ENCODE results near the gene ZNF526. TPM values are rescaled to one million over a fixed set of nuclear protein-coding genes. Genes with fewer than 3 reads are reported as not detected.

ZNF526 gene
- total and polyA plus RNA-seq, 9 of the 15 experiments (the other 6 are each of a cell fraction or from before 2014, with no cell fraction given) = 1.3 to 17.9 (median 6.2) TPM

GRCh38 chr19:42229855-42230351 lies 9.8 kb downstream of the ZNF526 start (continued):
- TF ChIP-seq ARID4B (CRISPR knock-in tag; IDR thresholded peaks at IDR 0.05) (no peak), NR2C2 (CRISPR knock-in tag; IDR thresholded peaks at IDR 0.05) (no peak), NR2C2 (tag; IDR thresholded peaks at IDR 0.05) (peak; percentile 81), SMAD4 (CRISPR knock-in tag; conservative IDR thresholded peaks at IDR 0.05) (0 out of 2 replicates have a peak, but pooled peaks have one; percentile 36), ARID1B (IDR thresholded peaks at IDR 0.05) (peak; percentile 57), TFAM (CRISPR knock-in tag; conservative IDR thresholded peaks at IDR 0.05) (no peak), KHSRP (IDR thresholded peaks at IDR 0.05) (no peak), ZFP36 (IDR thresholded peaks at IDR 0.05; ENCODE audit: low read depth, low read length, partially characterized antibody) (no peak), ZNF778 (CRISPR knock-in tag; IDR thresholded peaks at IDR 0.05) (no peak), TSHZ1 (CRISPR knock-in tag; IDR thresholded peaks at IDR 0.05) (no peak), ZNF764 (CRISPR knock-in tag; IDR thresholded peaks at IDR 0.05; ENCODE audit: low read depth) (no peak), HNRNPK (IDR thresholded peaks at IDR 0.05; ENCODE audit: low read depth, low read length, poor library complexity, severe bottlenecking) (no peak), CREM (IDR thresholded peaks at IDR 0.05; ENCODE audit: low read depth) (0 out of 2 replicates have a peak, but pooled peaks have one; percentile 26), ZNF766 (CRISPR knock-in tag; conservative IDR thresholded peaks at IDR 0.05) (no peak), JUND (IDR thresholded peaks at IDR 0.05; ENCODE audit: borderline replicate concordance, low read depth, low read length) (peak; percentile 48; the same call in 1 of the 2 replicates), JUND (tag; IDR thresholded peaks at IDR 0.05; ENCODE audit: borderline replicate concordance, low read depth, low read length) (peak; percentile 34; the same call in 1 of the 3 replicates), ZFP1 (CRISPR knock-in tag; IDR thresholded peaks at IDR 0.05) (no peak)

Data from K562 (cell line).